H1 (cell line): ENCODE measurements around the gene CFAP97D2. TPM values are rescaled to one million over a fixed set of nuclear protein-coding genes. Genes with fewer than 3 reads are reported as not detected.

Experiments
- CTCF ChIA-PET: fragments of 300-600 bp; sonication (Branson Sonifier 250); formaldehyde crosslinking; loops from one replicate; lab custom pipeline; 2021; ENCODE audit not compliant: partially characterized antibody; lab: Charles Lee
- POLR2A ChIA-PET: fragments of 300-600 bp; sonication (Branson Sonifier 250); formaldehyde crosslinking; loops from one replicate; lab custom pipeline; 2021; ENCODE audit warnings: inconsistent platforms; ENCODE audit not compliant: partially characterized antibody; lab: Charles Lee
- DNase-seq, 2 experiments: peaks; one replicate each; pipeline versions ENCODE4 v3.0.0 to v3.0.0-alpha.2; 2010 to 2022; ENCODE audit warnings: low spot score in 2 of 2, low read depth in 1 of 2, mixed read lengths in 1 of 2
- FAIRE-seq: peaks from 2 replicates; lab custom pipeline; 2011; peaks lifted over from hg19 to GRCh38; lab: Jason Lieb, UNC
- H2AFZ ChIP-seq: 2 replicates; pipeline ENCODE4 v1.8.1; 2012; ENCODE audit warnings: low read length, inconsistent platforms
- H2AK5ac ChIP-seq: 2 replicates; pipeline ENCODE4 v1.6.1; 2013; ENCODE audit warnings: low read depth, low read length
- H2BK120ac ChIP-seq: replicated peaks from 2 replicates; pipeline ENCODE3; 2013; ENCODE audit warnings: low read depth, low read length, inconsistent platforms
- H2BK12ac ChIP-seq: 2 replicates; pipeline ENCODE4 v1.6.1; 2013; ENCODE audit warnings: low read depth, low read length
- H2BK15ac ChIP-seq: 2 replicates; pipeline ENCODE4 v1.6.1; 2013; ENCODE audit warnings: low read length
- H2BK20ac ChIP-seq: 2 replicates; pipeline ENCODE4 v1.6.1; 2013; ENCODE audit warnings: low read length
- H2BK5ac ChIP-seq: 2 replicates; pipeline ENCODE4 v1.6.1; 2013; ENCODE audit warnings: low read depth, low read length
- H3K14ac ChIP-seq: 2 replicates; pipeline ENCODE4 v1.6.1; 2013; ENCODE audit warnings: inconsistent platforms; ENCODE audit not compliant: insufficient read length
- H3K18ac ChIP-seq: 2 replicates; pipeline ENCODE4 v1.6.1; 2013; ENCODE audit warnings: low read length; ENCODE audit errors: extremely low read depth
- H3K23ac ChIP-seq: 2 replicates; pipeline ENCODE4 v1.6.1; 2013; ENCODE audit warnings: inconsistent platforms; ENCODE audit not compliant: insufficient read length
- H3K23me2 ChIP-seq: 2 replicates; pipeline ENCODE4 v1.6.1; 2013; ENCODE audit warnings: low read depth, low read length
- H3K27ac ChIP-seq: 2 replicates; pipeline ENCODE4 v1.6.1; 2011; ENCODE audit warnings: low read depth, low read length, inconsistent platforms
- H3K27me3 ChIP-seq, 4 experiments: replicated peaks in 1 of 4; 1 replicate in 1 of 4; 2 replicates in 3 of 4; pipeline versions ENCODE4 v1.6.1 to v1.8.1; 2011 to 2013; ENCODE audit warnings: low read length in 3 of 4, mild to moderate bottlenecking in 3 of 4, inconsistent platforms in 2 of 4, mixed read lengths in 2 of 4, moderate library complexity in 1 of 4; ENCODE audit not compliant: control insufficient read depth in 3 of 4, insufficient read depth in 3 of 4; ENCODE audit errors: extremely low read depth in 1 of 4
- H3K36me3 ChIP-seq, 4 experiments: 2 replicates each; pipeline versions ENCODE4 v1.6.1 to v1.8.1; 2011 to 2013; ENCODE audit warnings: mild to moderate bottlenecking in 4 of 4, low read length in 3 of 4, moderate library complexity in 2 of 4, control low read depth in 1 of 4, inconsistent platforms in 1 of 4; ENCODE audit not compliant: insufficient read depth in 4 of 4, control insufficient read depth in 2 of 4
- H3K4ac ChIP-seq: replicated peaks from 2 replicates; pipeline ENCODE3; 2013; ENCODE audit warnings: low read length, low read depth, mixed read lengths, inconsistent platforms; ENCODE audit not compliant: insufficient read length
- H3K4me1 ChIP-seq, 4 experiments: replicated peaks in 1 of 4; 1 replicate in 1 of 4; 2 replicates in 3 of 4; pipeline versions ENCODE4 v1.6.1 to v1.8.1; 2011 to 2013; ENCODE audit warnings: low read length in 3 of 4, inconsistent platforms in 2 of 4, mixed read lengths in 1 of 4; ENCODE audit not compliant: insufficient read depth in 4 of 4, control insufficient read depth in 3 of 4
- H3K4me2 ChIP-seq, 2 experiments: 2 replicates each; pipeline versions ENCODE4 v1.6.1 to v1.8.1; 2011 to 2013; ENCODE audit warnings: low read depth in 2 of 2, low read length in 2 of 2, control low read depth in 1 of 2, inconsistent platforms in 1 of 2, mild to moderate bottlenecking in 1 of 2; ENCODE audit not compliant: insufficient read depth in 1 of 2
- H3K4me3 ChIP-seq, 4 experiments: fragments of 200-600, 300-600 bp in 1 of 4; sonication (generic), shearing (Covaris generic), sonication (Bioruptor Twin) in 1 of 4; 2 replicates each; pipeline versions ENCODE4 v1.5.1 to v1.8.1; 2011 to 2016; ENCODE audit warnings: low read length in 4 of 4, low read depth in 3 of 4, control low read depth in 2 of 4, inconsistent platforms in 2 of 4, mild to moderate bottlenecking in 2 of 4, mixed read lengths in 1 of 4, moderate library complexity in 1 of 4; ENCODE audit not compliant: insufficient read depth in 2 of 4; ENCODE audit errors: extremely low read depth in 1 of 4
- H3K56ac ChIP-seq: replicated peaks from 2 replicates; pipeline ENCODE3; 2013; ENCODE audit warnings: low read depth, mild to moderate bottlenecking, mixed read lengths, low read length, inconsistent platforms; ENCODE audit not compliant: insufficient read length
- H3K79me1 ChIP-seq: 2 replicates; pipeline ENCODE4 v1.6.1; 2013; ENCODE audit warnings: low read depth, low read length, control low read depth
- H3K79me2 ChIP-seq, 2 experiments: 2 replicates each; pipeline versions ENCODE4 v1.6.1 to v1.8.1; 2012 to 2013; ENCODE audit warnings: low read length in 2 of 2, mild to moderate bottlenecking in 2 of 2, inconsistent platforms in 1 of 2; ENCODE audit not compliant: insufficient read depth in 2 of 2, control insufficient read depth in 1 of 2
- H3K9ac ChIP-seq, 4 experiments: replicated peaks in 1 of 4; 1 replicate in 1 of 4; 2 replicates in 3 of 4; pipeline versions ENCODE4 v1.6.1 to v1.8.1; 2011 to 2013; ENCODE audit warnings: low read depth in 3 of 4, low read length in 3 of 4, control low read depth in 2 of 4, mild to moderate bottlenecking in 2 of 4, moderate library complexity in 2 of 4, inconsistent platforms in 1 of 4; ENCODE audit errors: extremely low read depth in 1 of 4
- H3K9me3 ChIP-seq, 2 experiments: 2 replicates each; pipeline versions ENCODE4 v1.6.1 to v1.8.1; 2012 to 2013; ENCODE audit warnings: mild to moderate bottlenecking in 2 of 2, moderate library complexity in 2 of 2, control low read depth in 1 of 2, inconsistent platforms in 1 of 2, low read depth in 1 of 2, low read length in 1 of 2, mixed read lengths in 1 of 2; ENCODE audit not compliant: insufficient read depth in 2 of 2
- H4K20me1 ChIP-seq, 2 experiments: replicated peaks in 1 of 2; 2 replicates each; pipeline versions ENCODE3 to v1.8.1; 2011 to 2013; ENCODE audit warnings: inconsistent platforms in 2 of 2, low read length in 2 of 2, mild to moderate bottlenecking in 1 of 2; ENCODE audit not compliant: insufficient read depth in 2 of 2, control insufficient read depth in 1 of 2
- H4K5ac ChIP-seq: 2 replicates; pipeline ENCODE4 v1.6.1; 2013; ENCODE audit warnings: low read length, low read depth, mixed read lengths, inconsistent platforms; ENCODE audit not compliant: insufficient read length
- H4K8ac ChIP-seq: 2 replicates; pipeline ENCODE4 v1.8.0; 2013; ENCODE audit warnings: mild to moderate bottlenecking, moderate library complexity, low read length, inconsistent platforms; ENCODE audit not compliant: insufficient read depth; ENCODE audit errors: extremely low read depth
- H4K91ac ChIP-seq: replicated peaks from 2 replicates; pipeline ENCODE3; 2013; ENCODE audit warnings: low read length, mixed read lengths, inconsistent platforms; ENCODE audit not compliant: insufficient read length
- BRCA1 ChIP-seq: IDR thresholded peaks from 2 replicates; pipeline ENCODE4 v1.6.1; 2012; ENCODE audit warnings: low read depth, low read length, improper control_type of control experiment
- CHD2 ChIP-seq: IDR thresholded peaks from 2 replicates; pipeline ENCODE4 v1.6.1; 2012; ENCODE audit warnings: low read length, improper control_type of control experiment
- CTBP2 ChIP-seq: IDR thresholded peaks from 2 replicates; pipeline ENCODE4 v1.7.0; 2011; ENCODE audit warnings: borderline replicate concordance, mild to moderate bottlenecking, moderate library complexity, mixed read lengths, low read length; ENCODE audit not compliant: insufficient read depth, insufficient read length
- GABPA ChIP-seq: IDR thresholded peaks from 2 replicates; pipeline ENCODE4 v1.6.1; 2011; ENCODE audit warnings: mild to moderate bottlenecking, low read length, moderate library complexity, borderline replicate concordance; ENCODE audit not compliant: insufficient read depth
- HDAC6 ChIP-seq: IDR thresholded peaks from one replicate; pipeline ENCODE4 v1.7.1; 2012; ENCODE audit warnings: low read depth, mild to moderate bottlenecking, inconsistent platforms, low read length, moderate library complexity
- JUND ChIP-seq: IDR thresholded peaks from 2 replicates; pipeline ENCODE4 v1.6.1; 2011; ENCODE audit warnings: mild to moderate bottlenecking, improper control_type of control experiment, low read length
- NANOG ChIP-seq: IDR thresholded peaks from 2 replicates; pipeline ENCODE4 v1.6.1; 2011; ENCODE audit warnings: low read length, low read depth, mild to moderate bottlenecking, inconsistent platforms; ENCODE audit not compliant: insufficient read depth, poor library complexity, severe bottlenecking
- SIN3A ChIP-seq, 2 experiments: IDR thresholded peaks in 1 of 2; conservative IDR thresholded peaks in 1 of 2; 2 replicates each; pipeline ENCODE4 v1.6.1; 2011 to 2012; ENCODE audit warnings: low read length in 2 of 2, improper control_type of control experiment in 1 of 2, low read depth in 1 of 2, mild to moderate bottlenecking in 1 of 2
- SP4 ChIP-seq: IDR thresholded peaks from 2 replicates; pipeline ENCODE4 v1.6.1; 2012; ENCODE audit warnings: low read length, inconsistent platforms
- SUZ12 ChIP-seq: fragments of 200-600 bp; sonication (generic); IDR thresholded peaks from 2 replicates; pipeline ENCODE4 v1.6.1; 2012; ENCODE audit warnings: mild to moderate bottlenecking, inconsistent platforms, low read length, moderate library complexity, mixed read lengths
- TEAD4 ChIP-seq: IDR thresholded peaks from 2 replicates; pipeline ENCODE4 v1.6.1; 2012; ENCODE audit warnings: low read depth, low read length, inconsistent platforms, mixed read lengths
- WGBS, 2 experiments: shearing (Covaris generic) in 1 of 2; methylation state at CpG; one replicate each; pipeline versions ENCODE4 v1.1.6 to v1.1.7; 2013 to 2015; ENCODE audit warnings: low lambda C conversion rate in 2 of 2, mixed read lengths in 2 of 2, inconsistent platforms in 1 of 2, low coverage in 1 of 2, missing lambda C conversion rate in 1 of 2; ENCODE audit not compliant: insufficient replicate concordance in 2 of 2, insufficient coverage in 1 of 2, insufficient read length in 1 of 2; ENCODE audit errors: extremely low coverage in 1 of 2, missing lambda C conversion rate in 1 of 2; 5-methylcytosine and 5-hydroxymethylcytosine counted together
- polyA plus RNA-seq, 7 experiments: library from polyadenylated mRNA; depleted of rRNA in 3 of 7; stranded (reverse) in 5 of 7; unstranded in 2 of 7; fragments of >200 nt in 5 of 7; fragments of 200-250 nt in 2 of 7; gene quantifications; 1 replicate in 5 of 7; 2 replicates in 1 of 7; 4 replicates in 1 of 7; pipeline versions ENCODE4 v1.2.1 to v1.2.3, GENCODE V29; 2011 to 2013; ENCODE audit warnings: missing spikeins in 2 of 7, mixed read lengths in 2 of 7
- total RNA-seq: library from RNA; stranded (reverse); fragmentation: NEBNext Ultra II Directional; extraction: Animal tissue kit (Norgen Biotek cat#: 25700); gene quantifications from 2 replicates; pipeline ENCODE4 v1.2.1, GENCODE V29; 2021

The CFAP97D2 gene
- total and polyA plus RNA-seq, 2 of the 8 experiments (the other 6 are each of a cell fraction or from before 2014, with no cell fraction given), result not detected

DNA sequence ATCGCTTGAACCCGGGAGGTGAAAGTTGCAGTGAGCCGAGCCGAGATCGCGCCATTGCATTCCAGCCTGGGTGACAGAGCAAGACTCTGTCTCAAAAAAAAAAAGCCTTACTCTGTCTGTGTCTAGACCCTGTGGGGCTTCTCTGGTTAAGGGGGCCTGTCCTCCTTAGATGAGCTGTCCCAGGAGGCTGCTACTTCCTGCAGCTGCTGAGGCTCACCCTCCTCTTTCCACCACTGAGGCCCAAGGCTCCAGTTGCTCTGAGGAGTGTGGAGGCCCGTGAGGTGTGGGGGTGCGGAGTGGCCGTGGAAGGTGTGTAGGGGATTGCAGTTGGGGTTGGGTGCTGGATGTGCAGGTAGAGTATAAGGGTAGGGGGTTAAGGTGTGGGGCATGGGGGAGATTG is 24.6 kb upstream of the CFAP97D2 start:
- Histone ChIP-seq H3K4me3 (no peak overlapping the region), H3K4me1 (no peaks in the 10 kb centered on the region; a peak in 1 of 7 replicates), H4K20me1 (no peaks in the 10 kb centered on the region), H4K8ac (no peak overlapping the region), H4K5ac (no peak overlapping the region), H2BK5ac (no peak overlapping the region), H3K9me3 (no peaks in the 10 kb centered on the region), H2AFZ (no peak overlapping the region), H3K36me3 (no peaks in the 10 kb centered on the region), H3K79me2 (no peaks in the 10 kb centered on the region), H3K27me3 (no peaks in the 10 kb centered on the region; a peak in 1 of 7 replicates), H3K4ac (no peak overlapping the region), H2BK20ac (no peak overlapping the region), H2AK5ac (no peak overlapping the region), H2BK120ac (no peak overlapping the region), H3K23me2 (peaks cover 6% of the 10 kb centered on the region; the same call in 1 of the 2 replicates), H3K18ac (no peak overlapping the region), H3K4me2 (no peak overlapping the region), H4K91ac (no peak overlapping the region), H3K56ac (no peak overlapping the region), H3K79me1 (no peaks in the 10 kb centered on the region), H3K27ac (no peak overlapping the region), H3K14ac (no peak overlapping the region), H3K23ac (no peak overlapping the region), H2BK15ac (no peak overlapping the region), H2BK12ac (no peak overlapping the region), H3K9ac (no peak overlapping the region)
- TF ChIP-seq HDAC6, result no peak
- no peak for TF ChIP-seq SIN3A (conservative IDR thresholded peaks at IDR 0.05 in 1 of 2, IDR thresholded peaks at IDR 0.05 in 1 of 2; ENCODE audit: low read depth in 1 of 2, low read length in 2 of 2)
- no peak for TF ChIP-seq TEAD4
- no peak for TF ChIP-seq CTBP2
- no peak for TF ChIP-seq GABPA
- TF ChIP-seq SP4, result no peak
- no peak for TF ChIP-seq CHD2
- no peak for TF ChIP-seq NANOG
- TF ChIP-seq BRCA1, result no peak
- no peak for TF ChIP-seq JUND
- TF ChIP-seq SUZ12, result no peak
- no peak for FAIRE-seq
- ChIA-PET CTCF (interaction anchor here (0.6 kb wide), 1 partner anchor 145 kb away, joined by 3 read pairs; no protein-coding TSS in a partner anchor), POLR2A (interaction anchor here (0.6 kb wide), 2 partner anchors 142 to 161 kb away, joined by 3 to 4 read pairs; no protein-coding TSS in a partner anchor)
- 84% methylated on average over 9 of the region's 9 CpGs; no CpG with 5 or more reads in 1 of the 2 experiments for WGBS, 2 experiments
- no peak for DNase-seq
